CD4-positive, alpha-beta T cell treated with Interleukin-15 for 4 hours (primary cell): Measurements from ENCODE around the gene OLR1.
"Not testable (repeated sequence)": the region's sequence is repeated elsewhere in the genome, so short reads cannot be mapped to it uniquely, and the experiment has no call there.

Experiments
- DNase-seq: peaks from one replicate; pipeline ENCODE4 v3.0.0-alpha.2; 2020; ENCODE audit warnings: low spot score

Gene OLR1

DNA sequence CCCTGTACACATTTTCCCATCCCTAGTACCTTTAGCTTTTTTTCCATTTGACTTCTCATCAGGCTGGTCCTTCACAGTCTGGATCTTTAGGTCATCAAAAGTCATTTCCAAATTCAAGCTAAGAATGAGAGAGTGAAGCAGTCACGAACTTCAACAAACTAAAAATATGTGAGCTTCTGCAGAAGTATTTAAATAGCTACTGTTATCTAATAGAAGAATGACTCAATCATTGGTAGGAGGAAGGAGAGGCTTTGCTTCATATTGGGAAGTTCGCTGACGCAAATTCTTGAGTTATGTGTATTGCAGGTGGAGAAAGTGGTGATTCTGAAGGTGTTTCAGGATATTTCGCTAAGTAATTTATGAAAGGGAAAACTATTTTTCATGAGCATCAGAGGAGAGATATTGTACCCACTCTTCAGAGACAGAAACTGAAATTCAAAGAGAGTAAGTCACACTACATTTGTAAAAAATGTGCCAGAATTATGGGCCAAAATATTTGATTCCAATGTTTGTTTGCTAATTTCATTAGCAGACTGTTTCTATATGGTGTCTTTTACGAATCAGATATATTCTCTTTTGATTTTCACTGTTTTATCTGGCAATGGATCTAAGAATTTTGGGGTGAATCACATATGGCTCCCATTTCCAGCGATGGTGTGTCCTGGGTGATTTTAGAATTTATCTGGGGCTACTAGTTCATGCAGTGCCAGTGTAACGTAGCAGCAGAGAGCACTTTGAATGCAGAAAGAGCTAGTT is at the start of gene OLR1:
Gene OLR1 (minus strand): TSS at position 160 of the 756 bp plus-strand sequence. CDS start 55 bp downstream, at position 105.
- no peak for DNase-seq

DNA sequence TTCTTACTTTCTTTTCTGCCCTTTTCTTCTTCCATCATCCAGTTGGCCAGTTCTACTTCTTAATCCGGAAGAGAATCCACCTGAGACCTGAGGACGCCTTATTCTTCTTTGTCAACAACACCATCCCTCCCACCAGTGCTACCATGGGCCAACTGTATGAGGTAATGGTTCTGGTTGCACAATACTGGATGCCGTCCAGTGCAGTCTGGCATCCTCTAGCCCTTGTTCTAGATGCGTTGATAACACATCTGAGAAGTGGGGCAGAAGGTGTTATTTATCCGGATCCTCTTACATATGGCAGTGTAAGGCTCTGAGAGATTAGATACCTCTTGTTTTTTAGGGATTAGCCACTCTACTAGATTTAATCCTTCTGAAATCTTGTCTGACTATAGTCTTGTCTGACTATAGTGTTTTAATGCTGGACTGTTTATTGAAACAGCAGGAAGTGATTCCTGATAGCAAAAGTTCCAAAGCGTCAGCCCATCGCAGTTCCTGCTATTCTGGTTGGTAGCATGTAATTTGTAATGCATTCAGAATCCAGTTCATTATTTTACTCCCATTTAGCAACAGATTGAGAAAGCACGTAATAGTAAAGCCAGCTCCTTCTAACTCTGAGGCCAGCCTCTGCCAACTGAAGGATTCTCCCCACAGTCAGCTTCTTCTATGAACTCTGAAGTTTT is 48.6 kb upstream of the OLR1 start:
- DNase-seq = no peak

DNA sequence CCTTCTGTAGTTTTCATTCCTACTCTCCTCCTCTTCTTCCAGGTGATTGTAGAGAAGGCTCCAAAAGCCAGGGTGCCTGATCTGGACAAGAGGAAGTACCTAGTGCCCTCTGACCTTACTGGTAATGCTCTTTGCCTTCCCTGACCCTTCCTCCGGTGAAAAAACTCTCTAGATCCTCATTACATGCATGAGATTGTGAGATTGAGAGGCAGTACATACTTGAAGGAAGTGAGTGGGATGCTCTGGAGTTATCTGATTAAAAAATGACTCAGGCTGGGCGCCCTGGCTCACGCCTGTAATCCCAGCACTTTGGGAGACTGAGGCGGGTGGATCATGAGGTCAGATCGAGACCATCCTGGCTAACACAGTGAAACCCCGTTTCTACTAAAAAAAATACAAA is 46.1 kb upstream of the OLR1 start:
- DNase-seq = no peak

DNA sequence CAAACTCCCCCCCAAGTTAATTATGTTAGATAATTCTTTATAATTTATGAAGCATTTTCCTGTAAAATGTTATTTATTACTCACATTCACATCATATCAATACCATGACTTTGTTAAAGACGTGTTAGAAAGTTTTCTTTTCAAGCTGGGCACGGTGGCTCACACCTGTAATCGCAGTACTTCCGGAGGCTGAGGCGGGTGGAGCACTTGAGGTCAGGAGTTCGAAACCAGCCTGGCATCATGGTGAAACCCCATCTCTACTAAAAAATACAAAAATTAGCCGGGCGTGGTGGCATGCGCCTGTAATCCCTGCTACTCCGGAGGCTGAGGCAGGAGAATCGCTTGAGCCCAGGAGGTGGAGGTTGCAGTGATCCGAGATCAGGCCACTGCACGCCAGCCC is 44.0 kb upstream of the OLR1 start:
- DNase-seq = peak; percentile 38

DNA sequence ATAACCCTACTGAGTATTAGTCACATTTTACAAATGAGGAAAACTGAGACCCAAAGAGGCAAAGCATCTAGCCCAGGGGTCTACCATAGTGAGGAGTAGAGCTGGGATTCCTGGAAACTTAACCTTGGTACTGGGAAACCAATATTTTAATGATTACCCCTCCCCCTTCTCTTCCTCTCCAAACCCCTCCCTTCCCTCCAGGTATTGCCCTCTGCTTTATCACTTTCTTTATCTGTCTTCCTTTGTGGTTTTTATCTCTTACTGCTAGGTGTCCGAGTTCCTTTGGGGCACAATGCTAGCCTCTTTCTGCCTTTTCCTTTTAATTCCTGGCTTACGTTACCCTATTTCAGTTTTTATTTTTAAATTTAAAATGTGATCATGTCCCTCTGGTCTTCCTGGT is 43.5 kb upstream of the OLR1 start:
- peak; percentile 42 for DNase-seq

DNA sequence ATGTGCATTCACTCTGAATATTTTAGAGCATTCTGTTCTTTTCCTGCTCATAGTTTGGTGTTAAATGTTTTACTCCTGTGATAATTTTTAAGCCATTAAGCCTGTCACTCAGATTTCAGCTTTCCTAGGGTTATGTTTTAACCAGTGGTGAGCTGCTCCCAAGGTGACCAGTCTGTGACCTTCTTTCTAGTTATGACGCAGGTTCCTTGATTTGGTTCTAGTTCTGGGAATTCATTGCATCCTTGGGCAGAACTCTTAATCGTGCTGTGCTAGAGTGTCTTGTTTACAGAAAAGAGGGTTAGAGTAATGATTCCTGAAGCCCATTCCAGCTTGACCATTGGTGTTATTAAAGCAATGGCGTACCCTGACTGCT is 42.9 kb upstream of the OLR1 start:
- DNase-seq = no peak

DNA sequence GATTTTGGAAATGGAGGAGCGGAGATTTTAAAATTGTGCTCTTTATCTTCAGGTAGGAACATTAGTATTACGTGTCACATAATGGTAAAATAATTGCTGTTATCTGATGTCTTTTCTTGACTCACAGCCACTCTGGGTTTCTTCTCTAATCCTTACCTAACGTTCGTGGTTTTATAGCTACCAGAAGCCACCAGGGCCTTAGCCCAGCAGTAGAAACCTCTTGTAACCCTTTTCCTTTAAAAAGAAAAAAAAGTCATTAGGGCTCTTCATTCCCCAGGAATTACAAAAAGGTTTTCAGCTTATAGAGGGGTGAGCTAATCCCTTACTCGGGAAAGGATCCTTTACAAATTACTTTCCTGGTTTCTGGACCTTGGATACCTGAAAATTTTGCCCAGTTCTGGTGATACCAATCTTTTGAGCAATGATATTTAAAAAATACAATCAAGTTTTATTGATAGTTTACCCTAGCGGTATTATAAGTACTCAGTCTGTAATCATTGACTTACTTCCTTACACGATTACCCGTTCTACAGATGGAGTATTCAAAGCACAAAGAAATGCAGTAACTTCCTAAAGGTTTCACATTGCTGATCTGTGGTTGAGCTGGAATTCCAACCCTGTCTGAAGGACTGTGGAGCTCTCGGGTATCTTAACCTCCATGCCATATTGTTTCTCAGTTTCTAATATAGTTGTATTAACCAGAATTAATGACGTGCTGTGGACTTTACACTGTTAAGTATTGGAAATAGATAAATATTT is 42.4 kb upstream of the OLR1 start:
- peak; percentile 26 for DNase-seq

DNA sequence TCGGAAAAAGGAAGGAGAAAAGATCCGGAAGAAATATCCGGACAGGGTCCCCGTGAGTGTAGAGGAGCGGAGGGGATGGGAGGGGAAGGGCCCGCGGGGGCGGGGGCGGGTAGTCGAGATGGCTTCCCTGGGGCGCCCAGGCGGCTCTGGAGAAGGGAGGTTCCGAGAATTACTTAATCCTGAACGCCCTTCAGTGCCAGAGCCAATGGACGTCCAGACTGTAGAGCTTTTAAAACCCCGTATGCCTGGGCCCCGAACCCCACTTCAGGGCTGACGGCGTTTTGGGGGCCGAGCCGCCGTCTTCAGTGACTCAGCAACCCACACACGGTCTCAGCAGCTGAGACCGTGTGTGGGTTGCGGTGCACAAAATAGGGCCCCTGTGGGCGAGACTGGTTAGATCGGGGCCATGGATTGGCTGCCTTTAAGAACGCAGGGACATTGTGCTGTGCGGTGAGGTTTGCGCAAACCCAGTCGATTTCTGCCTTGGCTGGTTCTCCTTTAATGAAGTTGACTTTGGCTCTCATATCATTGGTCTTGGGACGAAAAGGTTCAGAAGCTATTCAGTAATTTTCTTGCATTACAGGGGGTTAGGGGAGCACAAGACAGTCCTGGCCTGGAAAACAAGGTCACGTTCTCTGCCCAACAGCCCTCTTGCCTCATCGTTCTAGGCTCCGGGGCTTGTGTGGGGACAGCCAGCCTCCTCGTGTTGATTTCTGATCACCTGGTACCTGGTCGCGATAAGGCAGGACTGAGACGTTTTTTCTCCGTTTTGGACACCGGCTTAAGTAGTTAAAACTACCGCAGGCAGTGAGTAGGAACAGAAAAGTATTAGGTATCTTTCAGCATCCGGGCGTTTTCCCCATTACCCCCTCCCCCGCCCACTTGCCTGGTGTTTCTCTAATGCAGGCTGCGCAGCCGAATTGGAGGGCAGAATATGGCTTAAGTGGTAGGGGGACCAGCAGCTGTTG is 41.5 kb upstream of the OLR1 start:
- DNase-seq = peak; percentile 79

DNA sequence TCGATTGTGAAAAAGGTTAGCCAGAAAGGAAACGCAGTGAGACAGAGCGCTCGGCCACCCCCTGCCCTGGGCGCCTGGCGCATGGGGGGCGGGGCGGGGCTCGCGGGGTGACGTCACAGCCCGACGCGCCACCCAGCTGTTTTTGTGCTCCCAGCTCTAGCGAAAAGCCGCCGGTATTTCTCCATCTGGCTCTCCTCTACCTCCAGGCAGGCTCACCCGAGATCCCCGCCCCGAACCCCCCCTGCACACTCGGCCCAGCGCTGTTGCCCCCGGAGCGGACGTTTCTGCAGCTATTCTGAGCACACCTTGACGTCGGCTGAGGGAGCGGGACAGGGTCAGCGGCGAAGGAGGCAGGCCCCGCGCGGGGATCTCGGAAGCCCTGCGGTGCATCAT is 40.8 kb upstream of the OLR1 start, which contains the start of gene GABARAPL1:
Gene GABARAPL1 (plus strand): TSS at position 139 of the 393 bp plus-strand sequence. CDS start 253 bp downstream, at position 392.
- peak; percentile 79 for DNase-seq

DNA sequence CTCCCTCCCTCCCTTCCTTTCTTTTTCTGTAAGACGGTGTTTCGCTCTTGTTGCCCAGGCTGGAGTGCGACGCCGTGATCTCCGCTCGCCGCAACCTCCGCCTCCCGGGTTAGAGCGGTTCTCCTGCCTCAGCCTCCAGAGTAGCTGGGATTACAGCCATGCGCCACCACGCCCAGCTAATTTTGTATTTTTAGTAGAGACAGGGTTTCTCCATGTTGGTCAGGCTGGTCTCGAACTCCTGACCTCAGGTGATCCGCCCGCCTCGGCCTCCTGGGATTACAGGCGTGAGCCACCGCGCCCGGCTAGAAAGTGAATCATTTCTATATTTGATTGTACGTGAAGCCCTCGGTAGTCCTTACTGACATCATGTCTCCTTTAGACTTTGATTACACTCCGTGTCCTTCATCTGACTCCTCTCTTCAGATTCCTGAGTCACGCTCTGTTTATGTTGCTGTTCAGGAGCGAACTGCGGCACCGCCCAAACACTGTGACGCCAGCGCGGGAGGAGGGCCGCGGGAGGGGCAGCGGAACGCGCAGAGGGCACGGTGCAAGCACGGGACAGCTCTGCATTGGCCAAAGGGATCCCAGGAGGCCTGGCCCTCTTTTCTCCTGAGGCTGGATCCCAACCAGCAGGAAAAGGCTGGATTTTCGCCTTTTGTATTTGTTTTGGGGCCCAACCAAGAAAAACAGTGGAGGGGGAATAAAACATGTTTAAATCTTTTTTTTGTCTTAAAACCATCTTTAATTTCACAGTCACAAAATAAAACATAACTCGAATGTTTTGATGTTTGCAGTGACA is 40.2 kb upstream of the OLR1 start:
- DNase-seq = peak; percentile 88

DNA sequence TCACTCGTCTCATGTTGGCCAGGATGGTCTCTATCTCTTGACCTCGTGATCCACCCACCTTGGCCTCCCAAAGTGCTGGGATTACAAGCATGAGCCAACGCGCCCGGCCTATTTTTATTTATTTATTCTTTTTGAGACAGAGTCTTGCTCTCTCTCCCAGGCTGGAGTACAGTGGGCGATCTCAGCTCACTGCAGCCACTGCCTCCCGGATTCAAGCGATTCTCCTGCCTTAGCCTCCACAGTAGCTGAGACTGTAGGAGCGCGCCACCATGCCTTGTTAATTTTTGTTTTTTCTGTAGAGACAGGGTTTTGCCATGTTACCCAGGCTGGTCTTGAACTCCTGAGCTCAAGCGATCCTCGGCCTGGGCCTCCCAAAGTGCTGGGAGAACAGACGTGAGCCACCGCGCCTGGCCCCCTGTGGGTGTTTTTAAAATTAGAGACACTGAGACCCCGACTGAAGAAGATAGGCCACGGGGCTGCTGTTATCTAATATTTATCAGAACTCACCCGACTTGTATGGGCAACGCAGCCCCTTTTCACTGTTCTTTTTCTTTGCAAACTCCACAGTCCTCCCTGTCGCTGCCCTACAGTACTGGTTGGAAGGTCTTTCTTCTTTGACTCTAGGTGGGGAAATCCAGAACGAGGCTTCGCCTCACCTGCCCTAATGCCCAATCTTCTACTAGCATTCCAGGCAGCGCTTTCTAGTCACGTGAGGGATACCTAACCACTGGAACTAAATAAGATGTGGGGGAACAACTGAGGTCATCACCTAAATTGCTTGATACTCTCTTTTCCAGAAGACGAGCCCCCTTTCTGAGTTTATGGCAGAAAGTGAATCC is 39.4 kb upstream of the OLR1 start:
- DNase-seq = no peak

DNA sequence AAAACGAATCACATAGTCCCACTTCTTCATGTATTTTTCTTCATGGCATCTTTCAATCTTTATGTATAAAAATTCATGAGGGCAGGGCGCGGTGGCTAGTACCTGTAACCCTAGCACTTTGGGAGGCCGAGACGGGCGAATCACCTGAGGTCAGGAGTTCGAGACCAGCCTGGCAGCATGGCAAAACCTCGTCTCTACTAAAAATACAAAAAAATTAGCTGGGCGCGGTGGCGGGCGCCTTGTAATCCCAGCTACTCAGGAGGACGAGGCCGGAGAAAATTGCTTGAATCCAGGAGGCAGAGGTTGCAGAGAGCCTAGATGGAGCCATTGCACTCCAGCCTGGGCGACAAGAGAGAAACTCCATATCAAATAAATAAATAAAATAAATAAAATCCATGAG is 38.3 kb upstream of the OLR1 start:
- DNase-seq = no peak

DNA sequence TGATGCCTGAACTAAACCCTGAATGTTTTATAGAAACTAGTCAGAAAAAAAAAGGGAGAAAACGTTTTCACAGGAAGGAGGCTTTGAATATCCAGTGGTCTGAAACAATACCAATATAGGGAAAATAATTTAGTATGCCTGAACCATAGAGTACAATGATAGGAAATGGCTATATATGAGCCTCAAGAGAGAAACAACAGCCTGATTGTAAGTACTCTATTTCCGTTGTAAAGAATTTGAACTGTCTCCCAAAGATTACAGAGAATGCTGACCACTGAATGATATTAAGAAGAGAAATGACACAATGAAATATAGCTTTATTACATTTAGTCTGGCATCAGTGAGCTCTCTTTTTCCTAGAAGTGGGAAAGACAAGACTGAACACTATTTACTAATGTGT is 35.2 kb upstream of the OLR1 start:
- DNase-seq = no peak

DNA sequence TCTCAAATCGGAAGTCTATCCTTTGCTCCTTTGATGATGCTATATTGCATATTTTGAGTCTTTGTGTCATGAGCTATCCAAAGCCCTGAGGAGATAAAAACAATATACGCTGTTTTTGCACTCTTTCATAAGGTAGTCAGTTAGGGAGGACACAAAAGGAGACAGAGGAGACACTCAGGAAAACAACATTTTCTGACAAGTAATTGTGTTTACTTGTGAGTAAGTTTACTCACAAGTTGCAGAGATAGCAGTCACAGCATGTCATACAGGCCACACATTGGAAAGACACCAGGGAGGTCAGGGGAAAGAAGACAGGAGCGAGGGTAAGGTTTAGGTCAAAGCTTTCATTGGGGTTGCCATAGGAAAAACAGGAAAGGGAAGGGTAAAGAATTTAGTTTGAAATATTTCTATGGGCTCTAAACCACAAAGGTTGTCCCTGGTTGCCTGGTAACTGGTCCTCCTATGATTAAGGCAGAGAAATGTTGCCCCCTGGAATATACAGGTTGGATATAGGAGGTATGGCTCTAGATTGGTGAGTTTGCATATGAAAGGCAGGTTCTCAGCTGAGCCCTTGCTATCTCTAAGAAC is 33.4 kb upstream of the OLR1 start:
- no peak for DNase-seq

DNA sequence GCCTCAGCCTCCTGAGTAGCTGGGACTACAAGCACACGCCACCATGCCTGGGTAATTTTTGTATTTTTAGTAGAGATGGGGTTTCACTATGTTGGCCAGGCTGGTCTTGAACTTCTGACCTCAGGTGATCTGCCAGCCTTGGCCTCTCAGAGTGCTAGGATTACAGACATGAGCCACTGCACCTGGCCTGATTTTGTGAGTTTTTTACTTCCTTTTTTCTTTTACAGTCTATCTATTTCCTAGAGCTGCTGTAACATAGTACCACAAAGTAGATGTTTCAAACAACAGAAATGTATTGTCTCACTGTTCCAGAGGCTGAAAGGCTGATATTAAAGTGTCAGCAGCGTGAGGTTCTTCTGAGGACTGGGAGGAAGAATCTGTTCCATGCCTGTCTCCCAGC is 32.6 kb upstream of the OLR1 start:
- not testable (repeated sequence) for DNase-seq

DNA sequence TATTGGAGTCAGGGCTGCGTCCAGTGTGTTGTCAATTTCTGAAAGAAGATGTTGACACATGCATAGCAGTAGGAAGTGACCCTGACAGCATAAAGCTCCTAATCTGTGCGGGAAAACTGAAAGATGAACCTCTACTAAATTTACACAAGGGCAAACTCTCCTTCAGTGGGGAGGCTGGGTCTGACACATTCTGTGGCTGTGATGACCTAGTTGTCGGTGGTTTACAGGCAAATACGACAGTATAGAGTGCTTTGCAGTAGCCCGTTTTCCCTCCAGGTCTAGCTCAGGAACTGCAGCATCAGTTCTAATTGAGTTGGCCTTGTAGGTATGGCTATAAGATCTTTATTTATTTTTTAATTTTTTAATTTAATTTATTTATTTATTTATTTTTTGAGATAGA is 25.9 kb upstream of the OLR1 start:
- DNase-seq = no peak

DNA sequence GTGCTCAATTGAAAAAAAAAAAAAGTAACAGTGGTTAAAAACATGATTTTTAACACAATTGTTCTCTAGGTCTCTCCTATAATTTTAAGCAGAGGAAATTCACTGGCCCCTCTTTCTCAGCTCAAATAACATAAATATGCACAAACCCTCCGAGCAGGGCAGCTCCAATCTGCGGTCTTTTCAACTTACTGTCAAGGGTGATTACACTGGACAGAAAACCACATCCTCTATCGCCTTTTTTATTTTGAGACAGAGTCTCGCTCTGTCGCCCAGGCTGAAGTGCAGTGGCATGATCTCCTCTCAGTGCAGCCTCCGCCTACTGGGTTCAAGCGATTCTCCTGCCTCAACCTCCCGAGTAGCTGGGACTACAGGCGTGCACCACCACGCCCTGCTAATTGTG is 24.3 kb upstream of the OLR1 start:
- DNase-seq = no peak

DNA sequence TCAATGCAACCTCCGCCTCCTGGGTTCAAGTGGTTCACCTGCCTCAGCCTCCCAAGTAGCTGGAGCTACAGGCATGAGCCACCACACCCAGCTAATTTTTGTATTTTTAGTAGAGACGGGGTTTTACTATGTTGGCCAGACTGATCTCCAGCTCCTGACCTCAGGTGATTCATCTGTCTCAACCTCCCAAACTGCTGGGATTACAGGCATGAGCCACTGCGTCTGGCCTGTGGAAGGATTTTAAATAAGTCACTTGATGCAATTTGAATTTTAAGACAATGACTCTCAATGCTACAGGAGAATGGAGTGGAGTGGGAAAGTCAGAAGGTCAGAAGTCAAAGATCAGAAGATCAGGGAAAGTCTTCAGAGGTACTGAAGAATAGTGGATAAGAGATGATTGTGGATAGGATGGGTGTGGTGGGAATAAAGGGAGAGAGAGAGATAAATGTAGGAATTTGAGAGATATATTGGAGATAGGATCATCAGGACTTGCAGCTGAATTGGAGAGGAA is 22.3 kb upstream of the OLR1 start:
- no peak for DNase-seq

DNA sequence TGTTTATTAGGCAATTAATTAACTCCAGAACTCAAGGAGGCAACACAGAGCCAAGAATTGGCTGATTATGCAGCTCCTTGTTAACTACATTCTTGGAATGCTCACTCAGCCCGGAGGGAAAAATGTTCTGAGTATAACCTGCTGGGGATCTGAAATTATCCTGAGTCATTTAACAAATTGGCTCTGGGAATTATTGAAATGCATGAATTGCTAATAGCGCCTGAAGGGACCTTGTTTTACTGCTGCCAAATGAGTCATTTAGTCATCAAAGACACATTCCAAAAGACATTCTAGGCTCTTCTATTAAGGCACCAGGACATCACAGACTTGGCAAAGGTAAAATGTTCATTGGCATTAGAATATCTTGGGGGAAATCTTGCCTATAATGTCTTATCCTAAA is 19.9 kb upstream of the OLR1 start:
- no peak for DNase-seq
